ENCODE results near the gene ANGPT4. TPM values are rescaled to one million over a fixed set of nuclear protein-coding genes. Genes with fewer than 3 reads are reported as not detected.
"Not testable (repeated sequence)": the region's sequence is repeated elsewhere in the genome, so short reads cannot be mapped to it uniquely, and the experiment has no call there.

ANGPT4 gene
- total RNA-seq, 2 donors from 2014 or later = 0.11 TPM; not detected in 1

GRCh38 chr20:829551-829950 lies 86.6 kb downstream of the ANGPT4 start:
- TF ChIP-seq, protein P1, sequence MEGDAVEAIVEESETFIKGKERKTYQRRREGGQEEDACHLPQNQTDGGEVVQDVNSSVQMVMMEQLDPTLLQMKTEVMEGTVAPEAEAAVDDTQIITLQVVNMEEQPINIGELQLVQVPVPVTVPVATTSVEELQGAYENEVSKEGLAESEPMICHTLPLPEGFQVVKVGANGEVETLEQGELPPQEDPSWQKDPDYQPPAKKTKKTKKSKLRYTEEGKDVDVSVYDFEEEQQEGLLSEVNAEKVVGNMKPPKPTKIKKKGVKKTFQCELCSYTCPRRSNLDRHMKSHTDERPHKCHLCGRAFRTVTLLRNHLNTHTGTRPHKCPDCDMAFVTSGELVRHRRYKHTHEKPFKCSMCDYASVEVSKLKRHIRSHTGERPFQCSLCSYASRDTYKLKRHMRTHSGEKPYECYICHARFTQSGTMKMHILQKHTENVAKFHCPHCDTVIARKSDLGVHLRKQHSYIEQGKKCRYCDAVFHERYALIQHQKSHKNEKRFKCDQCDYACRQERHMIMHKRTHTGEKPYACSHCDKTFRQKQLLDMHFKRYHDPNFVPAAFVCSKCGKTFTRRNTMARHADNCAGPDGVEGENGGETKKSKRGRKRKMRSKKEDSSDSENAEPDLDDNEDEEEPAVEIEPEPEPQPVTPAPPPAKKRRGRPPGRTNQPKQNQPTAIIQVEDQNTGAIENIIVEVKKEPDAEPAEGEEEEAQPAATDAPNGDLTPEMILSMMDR (IDR thresholded peaks at IDR 0.05) = no peak
- Histone ChIP-seq H3K27ac (no peak overlapping the region), H3K9me3 (no peaks in the 10 kb centered on the region), H3K4me1 (peaks cover 0 to 14% of the 10 kb centered on the region in 2 donors), H3K36me3 (no peaks in the 10 kb centered on the region), H3K4me3 (no peak overlapping the region), H3K27me3 (no peaks in the 10 kb centered on the region)
- DNase-seq (ENCODE audit: low spot score) = no peak

- no peak overlapping the region for H3K4me3 ChIP-seq
- TF ChIP-seq, protein P1 (IDR thresholded peaks at IDR 0.05) = no peak
- H3K27me3 ChIP-seq = no peaks in the 10 kb centered on the region
- H3K27ac ChIP-seq = no peak overlapping the region
- no peaks in the 10 kb centered on the region for H3K36me3 ChIP-seq
- DNase-seq (ENCODE audit: low spot score) = no peak
- H3K4me1 ChIP-seq = peaks cover 0 to 8% of the 10 kb centered on the region in 2 donors
- no peaks in the 10 kb centered on the region for H3K9me3 ChIP-seq
Measured at GRCh38 chr20:828987-829386, 87.1 kb downstream of the ANGPT4 start.

GRCh38 chr20:827981-828380 lies 88.2 kb downstream of the ANGPT4 start:
- H3K27me3 ChIP-seq; H3K9me3 ChIP-seq; H3K36me3 ChIP-seq; DNase-seq (ENCODE audit: low spot score); H3K27ac ChIP-seq; H3K4me3 ChIP-seq; H3K4me1 ChIP-seq: not testable (repeated sequence)

DNA sequence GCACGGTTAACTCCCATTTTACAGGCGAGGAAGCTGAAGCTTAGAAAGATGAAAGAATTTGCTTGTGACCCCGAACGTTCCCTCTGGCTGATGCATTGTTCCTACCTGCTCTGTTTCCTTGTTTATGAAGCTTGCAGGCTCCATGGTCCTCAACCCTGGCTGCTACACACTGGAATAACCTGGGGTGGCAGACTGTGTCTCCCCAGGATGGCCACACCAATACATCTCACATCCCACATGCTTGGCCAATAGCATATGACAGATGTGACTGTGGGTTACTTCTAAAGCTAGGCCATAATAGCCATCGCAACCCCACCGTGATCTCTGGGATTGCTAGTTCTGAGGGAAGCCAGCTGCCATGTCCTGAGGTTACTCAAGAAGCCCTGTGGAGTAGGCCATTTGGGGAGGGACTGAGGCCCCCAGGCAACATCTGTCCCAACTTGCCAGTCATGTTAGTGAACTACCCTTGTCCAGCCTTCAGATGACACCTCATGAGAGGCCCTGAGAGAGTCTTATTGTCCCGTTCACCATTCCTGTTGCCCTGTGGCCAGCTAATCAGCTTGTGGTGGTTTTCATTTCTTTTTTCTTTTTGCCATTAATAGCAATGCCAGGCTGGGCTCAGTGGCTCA lies 89.3 kb downstream of the ANGPT4 start:
- Histone ChIP-seq H3K36me3 (no peaks in the 10 kb centered on the region), H3K9me3 (no peaks in the 10 kb centered on the region), H3K27ac (no peak overlapping the region), H3K4me1 (peaks cover 0 to under 1% of the 10 kb centered on the region in 2 donors), H3K27me3 (no peaks in the 10 kb centered on the region), H3K4me3 (no peak overlapping the region)
- DNase-seq (ENCODE audit: low spot score) = no peak
- TF ChIP-seq, protein P1 (IDR thresholded peaks at IDR 0.05) = no peak

GRCh38 chr20:825710-826421 lies 90.3 kb downstream of the ANGPT4 start:
- TF ChIP-seq, protein P1 (IDR thresholded peaks at IDR 0.05) = no peak

DNA sequence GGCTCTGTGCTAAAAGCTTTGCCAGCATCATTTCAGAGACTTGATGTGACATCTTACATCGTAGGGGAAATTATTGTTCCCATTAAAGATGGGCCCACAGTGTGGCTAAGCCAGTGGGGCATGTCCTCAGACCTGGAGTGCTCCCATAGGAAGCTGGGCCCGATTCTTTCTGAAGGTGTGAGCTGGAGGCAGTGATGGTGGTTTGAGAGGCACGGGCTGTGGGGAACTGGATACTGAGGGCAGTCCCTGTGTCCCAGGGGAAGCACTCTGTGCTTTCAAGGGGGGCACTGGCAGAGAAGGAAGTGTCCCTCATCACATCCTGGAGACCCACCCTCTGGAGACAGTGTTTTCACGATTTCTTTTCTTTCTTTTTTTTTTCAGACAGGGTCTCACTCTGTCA lies 91.2 kb downstream of the ANGPT4 start:
- H3K4me1 ChIP-seq = peaks cover 0 to 9% of the 10 kb centered on the region in 2 donors

More at GRCh38 chr20:825710-826421, 90.3 kb downstream of the ANGPT4 start:
- no peak for DNase-seq (ENCODE audit: low spot score)
- Histone ChIP-seq H3K9me3 (no peaks in the 10 kb centered on the region), H3K27me3 (no peaks in the 10 kb centered on the region), H3K4me1 (peaks cover 0 to 9% of the 10 kb centered on the region in 2 donors), H3K27ac (no peak overlapping the region), H3K4me3 (no peak overlapping the region), H3K36me3 (no peaks in the 10 kb centered on the region)

More for the DNA sequence above, 91.2 kb downstream of the ANGPT4 start:
- Histone ChIP-seq H3K27me3 (no peaks in the 10 kb centered on the region), H3K27ac (no peak overlapping the region), H3K9me3 (no peaks in the 10 kb centered on the region), H3K4me3 (no peak overlapping the region), H3K36me3 (no peaks in the 10 kb centered on the region)
- DNase-seq (ENCODE audit: low spot score) = no peak
- TF ChIP-seq, protein P1 (IDR thresholded peaks at IDR 0.05) = no peak
